Measurements from ENCODE around the gene DHX38.

The DHX38 gene

GRCh38 chr16:72083778-72084404, 9.8 kb upstream of the DHX38 start:
- DNase-seq (ENCODE audit: low read depth), result no peak

GRCh38 chr16:72084445-72084844, 9.2 kb upstream of the DHX38 start:
- DNase-seq (ENCODE audit: low read depth), result no peak

GRCh38 chr16:72085002-72085401, 8.6 kb upstream of the DHX38 start:
- no peak for DNase-seq (ENCODE audit: low read depth)

DNA sequence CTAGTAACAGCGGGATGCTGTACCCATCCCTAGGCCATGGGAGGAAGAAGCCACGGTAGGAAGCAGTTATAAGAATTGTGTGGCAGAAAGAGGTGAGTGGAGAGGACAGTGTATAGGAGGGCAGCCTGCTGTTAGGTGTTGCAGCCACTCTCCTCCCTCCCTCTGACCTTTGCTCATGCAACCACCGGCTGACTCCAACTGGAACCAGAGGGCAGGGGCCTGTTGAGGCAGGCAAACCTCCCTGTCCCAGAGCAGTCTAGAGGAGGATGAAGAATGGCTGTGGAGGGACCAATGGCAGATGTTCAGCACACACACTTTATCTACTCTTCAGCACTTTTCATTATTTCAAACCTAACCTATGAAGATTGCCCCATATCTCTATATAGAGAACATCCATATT, 2.4 kb upstream of the DHX38 start:
- DNase-seq (ENCODE audit: low read depth), result no peak

DNA sequence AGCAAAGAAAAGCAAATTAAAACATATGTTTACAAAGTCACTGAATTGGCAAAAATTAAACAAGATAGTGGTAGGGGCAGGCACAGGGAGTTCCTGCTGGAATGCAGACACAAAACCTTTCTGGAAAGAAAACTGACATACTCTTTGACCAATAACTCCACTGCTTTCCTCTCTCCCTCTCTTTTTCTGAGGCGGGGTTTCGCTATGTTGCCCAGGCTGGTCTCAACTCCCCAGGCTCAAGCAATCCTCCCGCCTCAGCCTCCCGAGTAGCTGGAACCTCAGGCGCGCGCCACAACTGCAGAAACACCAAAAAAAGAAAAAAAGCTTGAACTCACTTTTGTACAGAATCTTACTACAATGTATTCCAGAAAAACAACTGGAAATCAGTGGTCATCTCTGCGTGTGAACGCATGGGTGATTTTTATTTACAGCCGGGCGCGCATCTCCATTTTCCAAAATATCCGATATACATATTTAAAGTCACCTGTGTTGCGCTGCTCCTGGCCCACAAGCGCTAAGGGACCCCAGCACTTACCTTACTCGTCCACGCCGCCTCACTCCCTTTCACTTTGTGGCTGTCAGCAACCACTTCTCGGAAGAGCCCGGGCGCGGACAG, 707 bp upstream of the DHX38 start:
- DNase-seq (ENCODE audit: low read depth), result no peak

DNA sequence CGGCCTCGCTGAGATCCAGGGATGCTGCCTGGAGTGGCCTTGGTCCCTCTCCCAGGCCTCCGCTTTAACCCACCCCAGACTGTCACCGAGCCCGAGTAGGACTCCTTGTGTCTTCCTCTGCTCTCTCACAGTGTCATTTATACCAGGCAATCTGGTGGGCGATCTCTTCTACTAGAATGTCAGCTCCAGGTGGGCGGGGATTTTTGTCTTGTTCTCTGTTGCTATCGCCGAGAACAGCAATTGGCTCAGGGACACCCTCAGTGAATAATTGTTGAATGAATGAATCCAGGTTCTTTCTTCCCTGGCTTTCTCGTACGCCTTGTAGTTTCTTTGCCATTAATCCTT, 591 bp downstream of the DHX38 start:
- DNase-seq (ENCODE audit: low read depth), result no peak

- DNase-seq (ENCODE audit: low read depth), result no peak
Measured at GRCh38 chr16:72098936-72099335, 5.3 kb downstream of the DHX38 start.

DNA sequence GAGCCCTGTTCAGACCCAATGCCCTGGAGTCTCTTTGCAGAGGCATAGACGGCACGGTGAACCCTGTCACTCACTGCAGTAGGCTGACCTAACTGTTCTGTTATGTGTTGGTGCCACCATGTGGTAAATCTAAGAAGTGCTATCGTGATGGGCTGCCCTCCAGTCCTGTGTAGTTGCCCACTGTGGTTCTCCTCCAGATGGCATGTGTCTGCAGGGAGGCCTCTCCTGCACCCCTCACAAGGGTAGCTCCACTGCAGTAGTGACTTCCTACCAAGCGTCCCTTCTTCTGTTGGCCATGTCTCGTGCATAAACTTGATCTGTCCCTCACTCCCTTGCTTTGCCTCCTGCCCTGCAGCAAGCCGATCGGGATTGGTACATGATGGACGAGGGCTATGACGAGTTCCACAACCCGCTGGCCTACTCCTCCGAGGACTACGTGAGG, 5.8 kb downstream of the DHX38 start:
- no peak for DNase-seq (ENCODE audit: low read depth)

DNA sequence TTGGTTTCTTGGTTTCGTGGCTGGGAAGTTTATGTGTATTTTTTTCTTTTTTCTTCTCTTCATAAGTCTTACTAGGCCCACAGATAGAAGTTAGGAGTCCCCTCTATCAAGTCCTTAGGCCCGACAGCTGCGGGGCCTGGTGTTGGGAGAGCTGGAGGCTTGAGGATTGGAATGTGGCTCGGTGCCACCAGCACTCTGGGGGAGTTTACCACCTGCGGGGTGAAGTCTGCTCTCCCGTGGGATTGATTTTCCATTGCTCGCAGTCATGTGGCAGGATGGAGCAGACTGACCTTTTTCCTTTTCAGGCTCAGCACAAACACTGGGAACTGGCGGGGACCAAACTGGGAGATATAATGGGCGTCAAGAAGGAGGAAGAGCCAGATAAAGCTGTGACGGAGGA, 7.5 kb downstream of the DHX38 start:
- no peak for DNase-seq (ENCODE audit: low read depth)

DNA sequence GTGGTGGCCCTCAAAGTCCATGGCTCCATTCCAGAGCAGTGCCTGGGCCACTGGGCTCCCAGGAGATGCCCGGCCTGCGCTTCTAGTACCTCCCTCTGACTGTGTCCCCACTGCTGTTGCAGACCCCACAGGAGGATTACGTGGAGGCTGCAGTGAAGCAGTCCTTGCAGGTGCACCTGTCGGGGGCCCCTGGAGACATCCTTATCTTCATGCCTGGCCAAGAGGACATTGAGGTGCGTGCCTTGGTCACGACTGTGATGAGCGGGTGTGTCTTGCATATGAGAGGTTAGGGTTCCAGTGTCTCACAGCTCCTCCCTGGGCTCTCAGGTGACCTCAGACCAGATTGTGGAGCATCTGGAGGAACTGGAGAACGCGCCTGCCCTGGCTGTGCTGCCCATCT, 11.3 kb downstream of the DHX38 start:
- DNase-seq (ENCODE audit: low read depth), result no peak

DNA sequence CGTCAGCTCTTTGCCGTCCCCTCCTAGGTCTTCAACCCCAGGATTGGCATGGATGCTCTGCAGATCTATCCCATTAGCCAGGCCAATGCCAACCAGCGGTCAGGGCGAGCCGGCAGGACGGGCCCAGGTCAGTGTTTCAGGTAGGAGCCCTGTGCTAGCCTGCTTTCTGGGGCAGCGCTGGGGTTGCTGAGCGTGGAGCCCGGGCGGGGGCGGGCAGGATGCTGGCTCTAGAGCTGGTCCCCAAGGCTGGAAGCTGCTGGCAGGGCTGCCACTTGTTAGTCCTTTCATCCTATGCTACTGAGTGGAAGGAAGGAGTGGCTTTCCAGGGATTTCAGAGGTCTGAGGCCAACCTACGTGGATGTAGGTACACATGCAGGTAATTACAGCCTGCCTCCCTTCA, 12.3 kb downstream of the DHX38 start:
- no peak for DNase-seq (ENCODE audit: low read depth)

DNA sequence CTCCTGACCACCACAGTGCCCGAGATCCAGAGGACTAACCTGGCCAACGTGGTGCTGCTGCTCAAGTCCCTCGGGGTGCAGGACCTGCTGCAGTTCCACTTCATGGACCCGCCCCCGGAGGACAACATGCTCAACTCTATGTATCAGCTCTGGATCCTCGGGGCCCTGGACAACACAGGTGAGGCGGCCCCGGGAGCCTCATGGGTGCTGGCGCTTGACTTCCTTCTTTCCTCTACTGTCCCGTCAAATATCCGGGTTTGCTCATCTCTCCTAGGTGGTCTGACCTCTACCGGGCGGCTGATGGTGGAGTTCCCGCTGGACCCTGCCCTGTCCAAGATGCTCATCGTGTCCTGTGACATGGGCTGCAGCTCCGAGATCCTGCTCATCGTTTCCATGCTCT, 13.7 kb downstream of the DHX38 start:
- DNase-seq (ENCODE audit: low read depth), result no peak

DNA sequence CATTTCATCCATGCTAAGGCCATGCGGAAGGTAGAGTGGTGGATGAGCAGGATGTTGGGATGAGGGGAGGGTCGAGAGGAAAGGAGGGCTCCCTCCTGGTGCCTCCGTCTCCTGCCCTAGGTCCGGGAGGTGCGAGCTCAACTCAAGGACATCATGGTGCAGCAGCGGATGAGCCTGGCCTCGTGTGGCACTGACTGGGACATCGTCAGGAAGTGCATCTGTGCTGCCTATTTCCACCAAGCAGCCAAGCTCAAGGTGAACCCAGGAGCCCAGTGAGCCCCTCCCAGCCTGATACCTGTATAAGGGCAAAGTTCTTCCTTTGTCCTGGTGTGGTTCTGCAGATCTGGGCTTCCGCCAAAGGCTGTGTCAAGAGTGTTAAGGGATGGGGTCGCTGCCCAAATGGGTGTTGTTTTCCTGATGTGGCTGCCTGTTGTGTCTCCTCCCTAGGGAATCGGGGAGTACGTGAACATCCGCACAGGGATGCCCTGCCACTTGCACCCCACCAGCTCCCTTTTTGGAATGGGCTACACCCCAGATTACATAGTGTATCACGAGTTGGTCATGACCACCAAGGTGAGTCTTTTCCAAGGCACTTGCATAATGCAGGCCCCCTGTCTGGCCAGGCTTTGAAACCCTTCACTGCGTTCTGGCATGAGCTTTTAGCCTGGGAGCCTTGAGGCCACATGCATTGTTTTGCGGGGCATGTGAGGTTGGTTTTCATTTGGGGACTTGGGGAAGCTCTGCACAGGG, 14.9 kb downstream of the DHX38 start:
- DNase-seq (ENCODE audit: low read depth), result no peak

GRCh38 chr16:72109300-72109699, 15.7 kb downstream of the DHX38 start:
- DNase-seq (ENCODE audit: low read depth), result no peak

- no peak for DNase-seq (ENCODE audit: low read depth)
Measured at GRCh38 chr16:72109966-72110530, 16.4 kb downstream of the DHX38 start.

DNA sequence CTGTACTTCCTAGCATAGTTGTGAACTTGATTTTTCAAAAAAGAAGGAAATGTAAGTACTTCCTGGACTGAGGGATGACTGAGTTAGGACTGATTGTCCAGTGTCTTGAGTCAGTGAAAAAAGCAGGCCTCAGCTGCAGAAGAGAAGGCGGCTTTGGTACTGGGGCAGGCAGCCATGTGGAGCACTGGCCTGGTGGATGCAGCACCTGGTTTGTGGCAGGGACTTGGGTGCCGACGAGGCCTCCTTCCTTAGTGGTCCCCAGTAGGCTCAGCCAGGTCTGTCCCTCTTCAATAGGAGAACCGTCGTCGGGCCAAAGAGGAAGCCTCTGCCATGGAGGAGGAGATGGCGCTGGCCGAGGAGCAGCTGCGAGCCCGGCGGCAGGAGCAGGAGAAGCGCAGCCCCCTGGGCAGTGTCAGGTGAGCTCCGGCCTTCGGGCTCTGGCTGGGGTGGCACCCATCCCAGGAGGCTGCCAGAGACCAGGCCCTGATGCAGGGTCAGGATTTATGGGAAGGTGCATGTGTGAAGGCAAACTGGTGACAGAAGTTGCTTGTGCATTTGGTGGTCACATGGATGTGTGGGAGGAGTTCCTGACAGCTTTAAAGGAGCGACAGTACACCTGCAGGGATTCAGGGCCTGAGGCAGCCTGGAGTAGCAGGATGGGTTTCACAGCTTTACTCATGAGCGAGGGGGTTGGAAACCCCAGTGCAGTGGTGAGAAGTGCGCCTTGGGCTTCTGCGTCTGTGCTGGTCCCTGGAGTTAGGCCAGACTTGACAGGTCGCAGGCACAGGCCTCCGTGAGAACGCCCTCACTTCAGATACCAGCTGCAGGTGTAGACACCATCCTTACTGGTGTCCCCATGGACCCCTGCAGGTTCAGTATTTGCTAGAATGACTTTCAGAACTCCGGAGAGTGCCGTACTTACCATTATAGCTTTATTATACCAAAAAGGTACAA, 17.3 kb downstream of the DHX38 start:
- no peak for DNase-seq (ENCODE audit: low read depth)

DNA sequence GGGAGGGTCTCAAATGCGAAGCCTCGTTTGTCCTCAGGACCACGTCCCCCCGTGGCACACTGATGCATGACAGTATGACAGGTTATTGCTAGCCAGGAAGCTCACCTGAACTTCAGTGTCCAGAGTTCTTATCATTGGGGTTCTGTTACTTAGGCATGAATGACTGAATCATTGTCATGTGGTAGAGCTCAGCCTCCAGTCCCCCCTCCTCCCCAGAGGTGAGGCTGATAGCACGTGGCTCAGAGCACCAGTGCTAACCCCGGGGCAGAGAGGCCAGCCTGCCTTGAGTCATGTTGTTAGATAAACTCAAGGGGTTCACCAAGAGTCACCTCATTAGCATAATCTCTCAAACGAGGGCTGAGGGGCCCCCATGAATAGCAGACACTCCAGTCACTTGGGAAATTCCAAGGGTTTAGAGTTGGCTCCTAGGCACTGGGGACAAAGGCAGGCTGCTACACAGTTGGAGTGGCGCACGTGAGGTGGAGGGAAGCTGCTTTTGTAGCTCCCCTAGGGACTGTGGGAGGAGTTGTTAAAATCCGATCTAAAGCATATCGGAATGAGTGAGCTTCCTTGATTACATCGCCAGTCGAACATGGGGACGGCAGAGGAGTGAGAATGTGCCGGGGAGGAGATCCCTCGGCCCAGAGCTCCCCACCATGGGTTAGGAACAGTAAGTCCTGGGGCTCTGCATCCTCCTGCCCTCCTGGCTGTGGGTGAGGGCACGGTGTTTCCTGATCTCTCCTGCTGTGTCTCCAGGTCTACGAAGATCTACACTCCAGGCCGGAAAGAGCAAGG, 18.2 kb downstream of the DHX38 start:
- no peak for DNase-seq (ENCODE audit: low read depth)

- DNase-seq (ENCODE audit: low read depth), result no peak
Measured at GRCh38 chr16:72112452-72112792, 18.8 kb downstream of the DHX38 start.

DNA sequence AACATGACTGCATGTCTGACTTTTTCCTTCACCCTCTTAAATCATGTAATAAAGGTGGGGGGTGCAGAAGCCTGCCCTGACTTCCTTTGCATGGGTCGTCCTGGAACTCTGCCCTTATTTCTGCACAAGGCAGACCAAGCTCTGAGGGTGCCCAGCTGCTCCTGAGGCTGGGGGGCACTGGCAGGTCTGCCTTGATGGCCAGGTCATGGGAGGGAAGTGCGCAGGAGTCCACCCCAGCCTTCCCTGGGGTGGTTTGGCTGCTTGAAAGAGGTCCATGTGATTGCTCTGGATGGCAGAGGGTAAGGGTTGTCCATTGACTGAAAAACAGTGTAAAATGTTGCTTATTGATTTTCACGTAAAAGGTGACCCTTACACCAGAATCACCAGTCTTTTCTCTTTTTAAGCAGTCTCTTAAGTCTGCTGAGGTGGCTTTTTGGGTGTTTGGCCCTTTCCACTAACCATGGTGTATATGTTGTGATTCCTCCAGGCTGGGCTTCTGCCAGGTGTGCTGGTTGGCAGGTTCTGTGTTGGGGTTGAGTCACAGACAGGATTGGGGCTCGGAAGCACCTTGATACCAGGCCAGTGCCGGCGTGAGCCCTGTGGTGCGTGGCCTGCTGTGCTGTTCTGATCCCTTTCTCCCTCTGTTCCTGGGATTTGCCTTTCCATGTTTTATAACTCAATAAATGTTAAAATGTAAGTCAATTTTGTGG, 19.4 kb downstream of the DHX38 start:
- no peak for DNase-seq (ENCODE audit: low read depth)

GRCh38 chr16:72113616-72113945, 19.9 kb downstream of the DHX38 start:
- DNase-seq (ENCODE audit: low read depth), result no peak

GRCh38 chr16:72120026-72120425, 26.4 kb downstream of the DHX38 start:
- DNase-seq (ENCODE audit: low read depth), result no peak

All from activated T-cell treated with anti-CD3 and anti-CD28 coated beads for 1 hour (primary cell).